ENCODE data around the gene APBB2.
A peak's percentile ranks its signal among the peaks of the same experiment; 100 is the strongest.
"Not testable (repeated sequence)": the region's sequence is repeated elsewhere in the genome, so short reads cannot be mapped to it uniquely, and the experiment has no call there.

APBB2 gene

GRCh38 chr4:41060352-41061334, 153.7 kb downstream of the APBB2 start:
- H3K9me3 ChIP-seq (ENCODE audit: control insufficient read depth, low read length): no peaks in the 10 kb centered on the region
- H2BK15ac ChIP-seq (ENCODE audit: low read depth, poor library complexity, severe bottlenecking): no peak overlapping the region
- H3K27ac ChIP-seq (ENCODE audit: low read length, poor library complexity, severe bottlenecking): peak overlapping the region; percentile 53
- H2BK12ac ChIP-seq (ENCODE audit: low read length in 2 of 2): no peak overlapping the region
- no peak overlapping the region for H3K14ac ChIP-seq (ENCODE audit: low read length in 2 of 2)
- no peak overlapping the region for H2BK120ac ChIP-seq (ENCODE audit: low read depth, low read length)
- no peak overlapping the region for H4K91ac ChIP-seq (ENCODE audit: low read length)
- no peak overlapping the region for H3K4ac ChIP-seq (ENCODE audit: low read depth in 1 of 2, low read length in 2 of 2)
- H3K27me3 ChIP-seq (ENCODE audit: control insufficient read depth in 1 of 2, insufficient read depth in 1 of 2, low read length in 2 of 2): no peaks in the 10 kb centered on the region
- WGBS: 98% methylated on average over 8 of the region's 12 CpGs
- H3K4me1 ChIP-seq (ENCODE audit: control insufficient read depth, insufficient read depth, low read depth, low read length): peaks cover 12% of the 10 kb centered on the region
- H3K4me3 ChIP-seq (ENCODE audit: insufficient read depth in 1 of 2, low read depth in 1 of 2, low read length in 2 of 2): peak overlapping the region in 1 of 2 experiments; percentile 11
- peaks cover 22% of the 10 kb centered on the region for H3K79me1 ChIP-seq (replicated peaks; ENCODE audit: low read length, poor library complexity, severe bottlenecking)
- no peaks in the 10 kb centered on the region for H3K36me3 ChIP-seq (ENCODE audit: control insufficient read depth in 1 of 2, insufficient read depth in 2 of 2, low read depth in 1 of 2, low read length in 2 of 2)
- no peak for DNase-seq
- no peak overlapping the region for H3K18ac ChIP-seq (ENCODE audit: low read depth in 1 of 2, low read length in 2 of 2)
- no peak overlapping the region for H3K9ac ChIP-seq (ENCODE audit: low read length)
- H2BK5ac ChIP-seq (ENCODE audit: low read depth, low read length, poor library complexity, severe bottlenecking): no peak overlapping the region
- no peak overlapping the region for H4K8ac ChIP-seq (ENCODE audit: low read length)
- no peak overlapping the region for H3K23ac ChIP-seq (ENCODE audit: low read length in 2 of 2)
- peak overlapping the region; percentile 66 for H2AK5ac ChIP-seq (ENCODE audit: low read length, severe bottlenecking)
- no peak overlapping the region for H3K4me2 ChIP-seq (ENCODE audit: low read length, poor library complexity, severe bottlenecking)
- no peak overlapping the region for H2AFZ ChIP-seq (ENCODE audit: low read depth, low read length)

- H3K9me3 ChIP-seq (ENCODE audit: control insufficient read depth, low read length); H3K18ac ChIP-seq (ENCODE audit: low read depth in 1 of 2, low read length in 2 of 2); H2BK120ac ChIP-seq (ENCODE audit: low read depth, low read length); H2AFZ ChIP-seq (ENCODE audit: low read depth, low read length); H4K91ac ChIP-seq (ENCODE audit: low read length); H3K4me2 ChIP-seq (ENCODE audit: low read length, poor library complexity, severe bottlenecking); H3K4ac ChIP-seq (ENCODE audit: low read depth in 1 of 2, low read length in 2 of 2); H3K23ac ChIP-seq (ENCODE audit: low read length in 2 of 2); DNase-seq; H2BK12ac ChIP-seq (ENCODE audit: low read length in 2 of 2); H3K27me3 ChIP-seq (ENCODE audit: control insufficient read depth in 1 of 2, insufficient read depth in 1 of 2, low read length in 2 of 2); H3K14ac ChIP-seq (ENCODE audit: low read length in 2 of 2); H2BK5ac ChIP-seq (ENCODE audit: low read depth, low read length, poor library complexity, severe bottlenecking); H3K36me3 ChIP-seq (ENCODE audit: control insufficient read depth in 1 of 2, insufficient read depth in 2 of 2, low read depth in 1 of 2, low read length in 2 of 2); H3K4me3 ChIP-seq (ENCODE audit: insufficient read depth in 1 of 2, low read depth in 1 of 2, low read length in 2 of 2); H3K9ac ChIP-seq (ENCODE audit: low read length); H3K27ac ChIP-seq (ENCODE audit: low read length, poor library complexity, severe bottlenecking); H4K8ac ChIP-seq (ENCODE audit: low read length); H2BK15ac ChIP-seq (ENCODE audit: low read depth, poor library complexity, severe bottlenecking); H2AK5ac ChIP-seq (ENCODE audit: low read length, severe bottlenecking): not testable (repeated sequence)
- WGBS: 96% methylated on average over 8 of the region's 9 CpGs
- Histone ChIP-seq H3K79me1 (replicated peaks; ENCODE audit: low read length, poor library complexity, severe bottlenecking) (peaks cover 28% of the 10 kb centered on the region), H3K4me1 (ENCODE audit: control insufficient read depth, insufficient read depth, low read depth, low read length) (peaks cover 12% of the 10 kb centered on the region)
Measured at GRCh38 chr4:41059411-41059810, 154.9 kb downstream of the APBB2 start.

DNA sequence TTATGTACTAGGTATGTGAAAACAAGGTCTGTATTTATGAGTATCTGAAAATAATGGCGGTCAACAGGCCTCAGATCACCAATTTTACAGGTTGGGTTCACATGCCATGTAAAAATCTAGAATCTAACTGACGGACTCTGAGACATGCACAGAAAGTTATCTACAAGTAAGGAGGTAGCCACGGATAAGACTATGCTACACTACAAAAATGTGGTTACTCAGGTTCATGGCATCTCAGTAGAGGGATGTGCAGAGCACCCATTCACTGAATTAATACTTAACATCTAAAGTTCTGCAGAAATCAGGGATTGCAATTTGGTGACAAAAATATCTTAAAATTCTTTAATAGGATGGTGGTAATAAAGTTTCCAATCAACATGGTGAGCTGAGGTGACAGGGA, 155.9 kb downstream of the APBB2 start:
- Histone ChIP-seq H2BK12ac (ENCODE audit: low read length in 2 of 2) (no peak overlapping the region), H2BK15ac (ENCODE audit: low read depth, poor library complexity, severe bottlenecking) (no peak overlapping the region), H3K4me2 (ENCODE audit: low read length, poor library complexity, severe bottlenecking) (no peak overlapping the region), H3K27ac (ENCODE audit: low read length, poor library complexity, severe bottlenecking) (peak overlapping the region; percentile 65), H3K9ac (ENCODE audit: low read length) (no peak overlapping the region), H3K4ac (ENCODE audit: low read depth in 1 of 2, low read length in 2 of 2) (no peak overlapping the region), H2AK5ac (ENCODE audit: low read length, severe bottlenecking) (no peak overlapping the region), H2BK120ac (ENCODE audit: low read depth, low read length) (no peak overlapping the region), H3K18ac (ENCODE audit: low read depth in 1 of 2, low read length in 2 of 2) (no peak overlapping the region), H4K91ac (ENCODE audit: low read length) (no peak overlapping the region), H2BK5ac (ENCODE audit: low read depth, low read length, poor library complexity, severe bottlenecking) (no peak overlapping the region), H3K9me3 (ENCODE audit: control insufficient read depth, low read length) (no peaks in the 10 kb centered on the region), H3K36me3 (ENCODE audit: control insufficient read depth in 1 of 2, insufficient read depth in 2 of 2, low read depth in 1 of 2, low read length in 2 of 2) (peaks cover 0 to 10% of the 10 kb centered on the region in 2 experiments), H3K4me3 (ENCODE audit: insufficient read depth in 1 of 2, low read depth in 1 of 2, low read length in 2 of 2) (no peak overlapping the region), H3K4me1 (ENCODE audit: control insufficient read depth, insufficient read depth, low read depth, low read length) (peaks cover 12% of the 10 kb centered on the region), H3K27me3 (ENCODE audit: control insufficient read depth in 1 of 2, insufficient read depth in 1 of 2, low read length in 2 of 2) (no peaks in the 10 kb centered on the region), H3K14ac (ENCODE audit: low read length in 2 of 2) (no peak overlapping the region), H4K8ac (ENCODE audit: low read length) (no peak overlapping the region), H3K79me1 (replicated peaks; ENCODE audit: low read length, poor library complexity, severe bottlenecking) (peaks cover 32% of the 10 kb centered on the region), H3K23ac (ENCODE audit: low read length in 2 of 2) (no peak overlapping the region), H2AFZ (ENCODE audit: low read depth, low read length) (no peak overlapping the region)
- 60% methylated on average over 3 of the region's 3 CpGs for WGBS
- DNase-seq: no peak

GRCh38 chr4:41057467-41057866, 156.9 kb downstream of the APBB2 start:
- no peak overlapping the region for H3K23ac ChIP-seq (ENCODE audit: low read length in 2 of 2)
- H3K36me3 ChIP-seq (ENCODE audit: control insufficient read depth in 1 of 2, insufficient read depth in 2 of 2, low read depth in 1 of 2, low read length in 2 of 2): peaks cover 0 to 10% of the 10 kb centered on the region in 2 experiments
- DNase-seq: peak; percentile 64
- H3K27ac ChIP-seq (ENCODE audit: low read length, poor library complexity, severe bottlenecking): peak overlapping the region; percentile 75
- no peak overlapping the region for H2BK15ac ChIP-seq (ENCODE audit: low read depth, poor library complexity, severe bottlenecking)
- H2BK120ac ChIP-seq (ENCODE audit: low read depth, low read length): no peak overlapping the region
- no peak overlapping the region for H4K91ac ChIP-seq (ENCODE audit: low read length)
- H2AK5ac ChIP-seq (ENCODE audit: low read length, severe bottlenecking): peak overlapping the region; percentile 83
- no peak overlapping the region for H2AFZ ChIP-seq (ENCODE audit: low read depth, low read length)
- peak overlapping the region; percentile 16 for H3K9ac ChIP-seq (ENCODE audit: low read length)
- no peaks in the 10 kb centered on the region for H3K9me3 ChIP-seq (ENCODE audit: control insufficient read depth, low read length)
- peaks cover 12% of the 10 kb centered on the region for H3K4me1 ChIP-seq (ENCODE audit: control insufficient read depth, insufficient read depth, low read depth, low read length)
- no peak overlapping the region for H3K4me2 ChIP-seq (ENCODE audit: low read length, poor library complexity, severe bottlenecking)
- no peaks in the 10 kb centered on the region for H3K27me3 ChIP-seq (ENCODE audit: control insufficient read depth in 1 of 2, insufficient read depth in 1 of 2, low read length in 2 of 2)
- peak overlapping the region in 1 of 2 experiments; percentile 79 for H3K14ac ChIP-seq (ENCODE audit: low read length in 2 of 2)
- no peak overlapping the region for H3K4me3 ChIP-seq (ENCODE audit: insufficient read depth in 1 of 2, low read depth in 1 of 2, low read length in 2 of 2)
- 48% methylated on average over 3 of the region's 3 CpGs for WGBS
- peak overlapping the region; percentile 47 for H4K8ac ChIP-seq (ENCODE audit: low read length)
- peaks cover 31% of the 10 kb centered on the region for H3K79me1 ChIP-seq (replicated peaks; ENCODE audit: low read length, poor library complexity, severe bottlenecking)
- H2BK5ac ChIP-seq (ENCODE audit: low read depth, low read length, poor library complexity, severe bottlenecking): no peak overlapping the region
- H2BK12ac ChIP-seq (ENCODE audit: low read length in 2 of 2): no peak overlapping the region
- peak overlapping the region in 1 of 2 experiments; percentile 83 for H3K4ac ChIP-seq (ENCODE audit: low read depth in 1 of 2, low read length in 2 of 2)
- peak overlapping the region; percentile 65 to 90 for H3K18ac ChIP-seq (ENCODE audit: low read depth in 1 of 2, low read length in 2 of 2)

All from mesenchymal stem cell (in vitro differentiated cells and primary cell).